Fibroblast of lung (primary cell): ENCODE measurements around the gene GMPR2. TPM values are rescaled to one million over a fixed set of nuclear protein-coding genes. Genes with fewer than 3 reads are reported as not detected.

Experiments
- DNase-seq, 2 donors: peaks; one replicate each; pipeline versions ENCODE4 v3.0.0 to v3.0.0-alpha.2; 2010; ENCODE audit warnings: low read depth in 2 of 2
- H2AFZ ChIP-seq: 2 replicates; pipeline ENCODE4 v1.5.1; 2012; ENCODE audit warnings: low read length, control low read depth, inconsistent platforms
- H3K27ac ChIP-seq: 2 replicates; pipeline ENCODE4 v1.5.1; 2011; ENCODE audit warnings: low read length, control low read depth; ENCODE audit not compliant: insufficient read depth
- H3K27me3 ChIP-seq: 2 replicates; pipeline ENCODE4 v1.5.1; 2011; ENCODE audit warnings: mild to moderate bottlenecking, low read length; ENCODE audit not compliant: control insufficient read depth, insufficient read depth
- H3K36me3 ChIP-seq: 2 replicates; pipeline ENCODE4 v1.5.1; 2011; ENCODE audit warnings: low read length; ENCODE audit not compliant: control insufficient read depth, insufficient read depth
- H3K4me1 ChIP-seq: 2 replicates; pipeline ENCODE4 v1.5.1; 2011; ENCODE audit warnings: low read length; ENCODE audit not compliant: control insufficient read depth, insufficient read depth; ENCODE audit errors: extremely low read depth
- H3K4me2 ChIP-seq: 2 replicates; pipeline ENCODE4 v1.5.1; 2011; ENCODE audit warnings: low read length, control low read depth; ENCODE audit not compliant: insufficient read depth; ENCODE audit errors: extremely low read depth
- H3K4me3 ChIP-seq, 4 experiments: fragments of 200-600 bp in 1 of 4; sonication (generic) in 1 of 4; replicated peaks in 1 of 4; 2 replicates each; pipeline ENCODE4 v1.5.1; 2011 to 2016; ENCODE audit warnings: low read length in 4 of 4, low read depth in 3 of 4, mild to moderate bottlenecking in 3 of 4, control low read depth in 2 of 4, inconsistent platforms in 1 of 4, mixed read lengths in 1 of 4; ENCODE audit not compliant: insufficient read depth in 1 of 4; ENCODE audit errors: control extremely low read depth in 1 of 4
- H3K79me2 ChIP-seq: 2 replicates; pipeline ENCODE4 v1.5.1; 2012; ENCODE audit warnings: mild to moderate bottlenecking, low read length, inconsistent platforms; ENCODE audit not compliant: control insufficient read depth, insufficient read depth
- H3K9ac ChIP-seq: 2 replicates; pipeline ENCODE4 v1.5.1; 2011; ENCODE audit warnings: mild to moderate bottlenecking, low read length, control low read depth; ENCODE audit not compliant: insufficient read depth
- H3K9me3 ChIP-seq: 2 replicates; pipeline ENCODE4 v1.5.1; 2012; ENCODE audit warnings: low read depth, low read length; ENCODE audit not compliant: control insufficient read depth, insufficient read depth
- H4K20me1 ChIP-seq: 2 replicates; pipeline ENCODE4 v1.5.1; 2011; ENCODE audit warnings: low read length; ENCODE audit not compliant: control insufficient read depth, insufficient read depth; ENCODE audit errors: extremely low read depth
- EZH2 ChIP-seq: IDR thresholded peaks from 2 replicates; pipeline ENCODE4 v1.5.1; 2012; ENCODE audit warnings: low read length, control low read depth, mild to moderate bottlenecking; ENCODE audit errors: missing control alignments
- polyA plus RNA-seq, 2 donors: library from polyadenylated mRNA; depleted of rRNA in 1 of 2; stranded (reverse) in 1 of 2; unstranded in 1 of 2; fragments of >200 nt; gene quantifications; 2 replicates each; pipeline ENCODE4 v1.2.1, GENCODE V29; 2011 to 2012; ENCODE audit warnings: missing spikeins in 1 of 2
- total RNA-seq: library from RNA; depleted of rRNA; stranded (reverse); fragments of >200 nt; gene quantifications from 2 replicates; pipeline ENCODE4 v1.2.1, GENCODE V29; 2014
- TF ChIP-seq, protein P1 (sequence below), 2 donors: IDR thresholded peaks in 1 of 2; conservative IDR thresholded peaks in 1 of 2; 1 replicate in 1 of 2; 2 replicates in 1 of 2; pipeline ENCODE4 v1.5.1; 2011 to 2012; ENCODE audit warnings: low read length in 2 of 2, control low read depth in 1 of 2, inconsistent platforms in 1 of 2, low read depth in 1 of 2, mild to moderate bottlenecking in 1 of 2

GMPR2 gene
- total and polyA plus RNA-seq, 2 donors (not counting 1 experiment from before 2014, with no cell fraction given), result 80.2 to 128 TPM

DNA sequence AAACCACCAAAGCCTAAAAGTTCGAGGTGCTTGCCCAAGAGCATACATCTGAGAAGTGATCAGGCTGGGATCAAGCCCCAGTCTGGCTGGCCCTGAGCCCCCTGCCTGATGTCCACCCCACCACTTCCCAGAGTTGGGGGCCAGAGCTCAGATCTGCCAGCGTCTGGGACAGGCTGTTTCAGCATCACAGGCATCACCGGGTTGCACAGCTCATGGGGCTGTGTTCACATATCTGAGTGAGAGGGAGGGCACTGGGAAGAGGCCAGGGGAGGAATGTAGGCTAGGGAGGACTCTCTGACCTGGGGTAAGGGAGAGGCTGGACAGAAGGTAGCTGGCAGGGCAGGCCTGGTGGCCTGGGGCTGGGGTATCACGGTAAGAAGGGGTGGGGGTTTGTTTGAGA lies 24.2 kb downstream of the GMPR2 start:
- no peaks in the 10 kb centered on the region for H3K36me3 ChIP-seq
- H3K9me3 ChIP-seq, result no peaks in the 10 kb centered on the region
- no peak overlapping the region for H2AFZ ChIP-seq
- TF ChIP-seq, protein P1, sequence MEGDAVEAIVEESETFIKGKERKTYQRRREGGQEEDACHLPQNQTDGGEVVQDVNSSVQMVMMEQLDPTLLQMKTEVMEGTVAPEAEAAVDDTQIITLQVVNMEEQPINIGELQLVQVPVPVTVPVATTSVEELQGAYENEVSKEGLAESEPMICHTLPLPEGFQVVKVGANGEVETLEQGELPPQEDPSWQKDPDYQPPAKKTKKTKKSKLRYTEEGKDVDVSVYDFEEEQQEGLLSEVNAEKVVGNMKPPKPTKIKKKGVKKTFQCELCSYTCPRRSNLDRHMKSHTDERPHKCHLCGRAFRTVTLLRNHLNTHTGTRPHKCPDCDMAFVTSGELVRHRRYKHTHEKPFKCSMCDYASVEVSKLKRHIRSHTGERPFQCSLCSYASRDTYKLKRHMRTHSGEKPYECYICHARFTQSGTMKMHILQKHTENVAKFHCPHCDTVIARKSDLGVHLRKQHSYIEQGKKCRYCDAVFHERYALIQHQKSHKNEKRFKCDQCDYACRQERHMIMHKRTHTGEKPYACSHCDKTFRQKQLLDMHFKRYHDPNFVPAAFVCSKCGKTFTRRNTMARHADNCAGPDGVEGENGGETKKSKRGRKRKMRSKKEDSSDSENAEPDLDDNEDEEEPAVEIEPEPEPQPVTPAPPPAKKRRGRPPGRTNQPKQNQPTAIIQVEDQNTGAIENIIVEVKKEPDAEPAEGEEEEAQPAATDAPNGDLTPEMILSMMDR (conservative IDR thresholded peaks at IDR 0.05 in 1 of 2, IDR thresholded peaks at IDR 0.05 in 1 of 2; ENCODE audit: low read depth in 1 of 2, low read length in 2 of 2), result no peak
- no peak for TF ChIP-seq EZH2
- H3K9ac ChIP-seq, result no peak overlapping the region
- no peak overlapping the region for H3K4me3 ChIP-seq
- DNase-seq, result no peak
- no peaks in the 10 kb centered on the region for H3K4me1 ChIP-seq
- no peak overlapping the region for H3K4me2 ChIP-seq
- no peak overlapping the region for H3K27ac ChIP-seq
- no peaks in the 10 kb centered on the region for H3K79me2 ChIP-seq
- H4K20me1 ChIP-seq, result no peaks in the 10 kb centered on the region
- H3K27me3 ChIP-seq, result no peaks in the 10 kb centered on the region

DNA sequence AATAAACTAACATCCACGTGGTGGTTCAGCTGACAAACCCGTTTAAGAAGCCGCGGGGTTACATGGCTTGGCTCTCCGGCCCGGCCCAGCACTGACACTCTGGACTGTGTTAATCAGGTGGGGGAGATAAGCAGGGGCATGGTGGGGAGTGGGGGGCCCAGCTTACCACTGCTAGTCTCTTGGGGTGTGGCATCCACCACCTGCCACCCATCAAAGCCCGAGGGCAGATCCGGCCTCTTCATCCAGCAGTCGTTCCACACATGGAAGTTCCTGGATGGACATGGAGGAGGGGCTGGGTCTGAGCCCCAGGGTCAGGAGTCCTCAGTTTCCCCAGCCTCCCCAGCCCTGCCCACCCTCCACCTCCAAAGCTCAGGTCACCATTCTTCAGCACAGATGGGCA lies 25.4 kb downstream of the GMPR2 start:
- no peak overlapping the region for H3K27ac ChIP-seq
- no peaks in the 10 kb centered on the region for H4K20me1 ChIP-seq
- DNase-seq, result no peak
- TF ChIP-seq, protein P1 (conservative IDR thresholded peaks at IDR 0.05 in 1 of 2, IDR thresholded peaks at IDR 0.05 in 1 of 2; ENCODE audit: low read depth in 1 of 2, low read length in 2 of 2), result no peak
- no peak for TF ChIP-seq EZH2
- no peak overlapping the region for H3K4me2 ChIP-seq
- H3K9ac ChIP-seq, result no peak overlapping the region
- no peak overlapping the region for H3K4me3 ChIP-seq
- H3K27me3 ChIP-seq, result no peaks in the 10 kb centered on the region
- H3K4me1 ChIP-seq, result no peaks in the 10 kb centered on the region
- no peaks in the 10 kb centered on the region for H3K79me2 ChIP-seq
- no peaks in the 10 kb centered on the region for H3K36me3 ChIP-seq
- no peak overlapping the region for H2AFZ ChIP-seq
- H3K9me3 ChIP-seq, result no peaks in the 10 kb centered on the region

DNA sequence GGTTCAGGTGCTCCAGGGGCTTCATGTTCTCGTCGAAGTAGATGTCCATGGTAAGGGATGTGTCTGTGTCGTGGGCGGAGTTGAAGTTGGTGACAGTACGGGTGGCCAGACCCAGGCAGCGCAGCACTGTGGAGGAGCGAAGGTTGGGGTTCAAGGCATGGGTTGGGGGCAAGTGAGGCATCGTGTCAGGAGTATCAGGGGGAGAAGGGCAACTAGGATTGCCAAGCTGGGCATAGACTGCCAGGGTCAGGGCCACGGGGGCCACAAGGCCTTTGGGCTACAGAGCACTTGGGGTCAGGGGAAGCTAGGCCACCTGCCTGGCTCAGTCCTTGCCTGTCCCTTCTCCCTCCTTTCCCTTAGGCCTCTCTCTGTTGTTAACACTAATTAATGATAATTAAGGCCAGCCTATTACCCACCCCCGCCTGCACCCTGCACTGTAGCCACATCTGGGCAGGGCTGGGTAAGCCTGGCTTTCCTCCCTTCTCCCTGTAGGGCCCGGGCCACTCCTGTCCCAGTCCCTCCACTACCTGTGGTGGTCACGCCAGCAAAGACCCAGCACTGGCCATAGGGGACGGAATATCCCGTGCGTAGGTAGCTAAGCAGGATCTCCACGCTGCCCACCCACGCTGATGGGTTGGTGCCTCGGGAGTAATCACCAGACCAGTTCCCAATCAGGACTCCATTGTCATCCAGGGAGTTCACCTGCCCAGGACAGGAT lies 26.0 kb downstream of the GMPR2 start:
- H3K4me3 ChIP-seq, result no peak overlapping the region
- no peaks in the 10 kb centered on the region for H4K20me1 ChIP-seq
- TF ChIP-seq EZH2, result no peak
- TF ChIP-seq, protein P1 (conservative IDR thresholded peaks at IDR 0.05 in 1 of 2, IDR thresholded peaks at IDR 0.05 in 1 of 2; ENCODE audit: low read depth in 1 of 2, low read length in 2 of 2), result no peak
- no peaks in the 10 kb centered on the region for H3K79me2 ChIP-seq
- H3K36me3 ChIP-seq, result no peaks in the 10 kb centered on the region
- no peaks in the 10 kb centered on the region for H3K9me3 ChIP-seq
- no peak for DNase-seq
- no peak overlapping the region for H2AFZ ChIP-seq
- H3K27ac ChIP-seq, result no peak overlapping the region
- no peak overlapping the region for H3K9ac ChIP-seq
- no peaks in the 10 kb centered on the region for H3K4me1 ChIP-seq
- H3K4me2 ChIP-seq, result no peak overlapping the region
- H3K27me3 ChIP-seq, result no peaks in the 10 kb centered on the region
